GM12878 (cell line): ENCODE results near the gene R3HDM2.

Source experiments
- CBX5 ChIP-seq: sonication (generic); IDR thresholded peaks from 2 replicates; pipeline ENCODE4 v1.6.1; 2016; ENCODE audit warnings: low read depth, moderate library complexity, mild to moderate bottlenecking, inconsistent platforms
- HDAC2 ChIP-seq: fragments of 200-600 bp; sonication (generic); IDR thresholded peaks from 2 replicates; pipeline ENCODE4 v1.6.1; 2017
- HDGF ChIP-seq: fragments of 450-650 bp; IDR thresholded peaks from 2 replicates; pipeline ENCODE4 v1.6.1; 2016; ENCODE audit warnings: antibody characterized with exemption
- IKZF2 ChIP-seq, 2 experiments: fragments of 450-650 bp; IDR thresholded peaks; 2 replicates each; pipeline ENCODE4 v1.6.1; 2017; ENCODE audit warnings: mild to moderate bottlenecking in 2 of 2, moderate library complexity in 2 of 2
- JUNB ChIP-seq: IDR thresholded peaks from 2 replicates; pipeline ENCODE4 v1.6.1; 2016; ENCODE audit warnings: antibody characterized with exemption, mild to moderate bottlenecking
- KDM1A ChIP-seq: fragments of 200-600 bp; sonication (generic); IDR thresholded peaks from 2 replicates; pipeline ENCODE4 v1.6.1; 2016; ENCODE audit warnings: borderline replicate concordance
- POLR2AphosphoS5 ChIP-seq: IDR thresholded peaks from 2 replicates; pipeline ENCODE4 v1.6.1; 2011; ENCODE audit warnings: mild to moderate bottlenecking, low read length, inconsistent platforms
- RAD21 ChIP-seq: IDR thresholded peaks from 2 replicates; pipeline ENCODE4 v1.6.1; 2011; ENCODE audit warnings: mild to moderate bottlenecking, low read depth, low read length, moderate library complexity; ENCODE audit not compliant: insufficient read depth
- SMC3 ChIP-seq: IDR thresholded peaks from 2 replicates; pipeline ENCODE4 v1.6.1; 2011; ENCODE audit warnings: low read length, improper control_type of control experiment, borderline replicate concordance
- USF2 ChIP-seq: IDR thresholded peaks from 2 replicates; pipeline ENCODE4 v1.6.1; 2011; ENCODE audit warnings: low read depth, low read length, improper control_type of control experiment, borderline replicate concordance
- ZNF274 ChIP-seq: IDR thresholded peaks from one replicate; pipeline ENCODE4 v1.8.0; 2011; ENCODE audit not compliant: insufficient read length, insufficient read depth
- TF ChIP-seq, protein P1 (sequence below): IDR thresholded peaks from 2 replicates; pipeline ENCODE4 v1.6.1; 2012; ENCODE audit warnings: mild to moderate bottlenecking, low read depth, low read length
- TF ChIP-seq, protein P2 (sequence below): IDR thresholded peaks from 2 replicates; pipeline ENCODE4 v1.6.1; 2011; ENCODE audit warnings: low read depth, mild to moderate bottlenecking, low read length, moderate library complexity, borderline replicate concordance; ENCODE audit errors: extremely low read depth
- TF ChIP-seq, protein P3 (sequence below), 3 experiments: IDR thresholded peaks in 2 of 3; conservative IDR thresholded peaks in 1 of 3; 2 replicates each; pipeline ENCODE4 v1.5.1; 2011; ENCODE audit warnings: low read depth in 3 of 3, low read length in 3 of 3, mild to moderate bottlenecking in 3 of 3, control low read depth in 2 of 3, moderate library complexity in 2 of 3, inconsistent platforms in 1 of 3, mixed read lengths in 1 of 3; ENCODE audit not compliant: control insufficient read depth in 2 of 3, insufficient read depth in 1 of 3; ENCODE audit errors: extremely low read depth in 1 of 3

- TF ChIP-seq, protein P1, sequence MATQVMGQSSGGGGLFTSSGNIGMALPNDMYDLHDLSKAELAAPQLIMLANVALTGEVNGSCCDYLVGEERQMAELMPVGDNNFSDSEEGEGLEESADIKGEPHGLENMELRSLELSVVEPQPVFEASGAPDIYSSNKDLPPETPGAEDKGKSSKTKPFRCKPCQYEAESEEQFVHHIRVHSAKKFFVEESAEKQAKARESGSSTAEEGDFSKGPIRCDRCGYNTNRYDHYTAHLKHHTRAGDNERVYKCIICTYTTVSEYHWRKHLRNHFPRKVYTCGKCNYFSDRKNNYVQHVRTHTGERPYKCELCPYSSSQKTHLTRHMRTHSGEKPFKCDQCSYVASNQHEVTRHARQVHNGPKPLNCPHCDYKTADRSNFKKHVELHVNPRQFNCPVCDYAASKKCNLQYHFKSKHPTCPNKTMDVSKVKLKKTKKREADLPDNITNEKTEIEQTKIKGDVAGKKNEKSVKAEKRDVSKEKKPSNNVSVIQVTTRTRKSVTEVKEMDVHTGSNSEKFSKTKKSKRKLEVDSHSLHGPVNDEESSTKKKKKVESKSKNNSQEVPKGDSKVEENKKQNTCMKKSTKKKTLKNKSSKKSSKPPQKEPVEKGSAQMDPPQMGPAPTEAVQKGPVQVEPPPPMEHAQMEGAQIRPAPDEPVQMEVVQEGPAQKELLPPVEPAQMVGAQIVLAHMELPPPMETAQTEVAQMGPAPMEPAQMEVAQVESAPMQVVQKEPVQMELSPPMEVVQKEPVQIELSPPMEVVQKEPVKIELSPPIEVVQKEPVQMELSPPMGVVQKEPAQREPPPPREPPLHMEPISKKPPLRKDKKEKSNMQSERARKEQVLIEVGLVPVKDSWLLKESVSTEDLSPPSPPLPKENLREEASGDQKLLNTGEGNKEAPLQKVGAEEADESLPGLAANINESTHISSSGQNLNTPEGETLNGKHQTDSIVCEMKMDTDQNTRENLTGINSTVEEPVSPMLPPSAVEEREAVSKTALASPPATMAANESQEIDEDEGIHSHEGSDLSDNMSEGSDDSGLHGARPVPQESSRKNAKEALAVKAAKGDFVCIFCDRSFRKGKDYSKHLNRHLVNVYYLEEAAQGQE: no peak
- TF ChIP-seq, protein P2, sequence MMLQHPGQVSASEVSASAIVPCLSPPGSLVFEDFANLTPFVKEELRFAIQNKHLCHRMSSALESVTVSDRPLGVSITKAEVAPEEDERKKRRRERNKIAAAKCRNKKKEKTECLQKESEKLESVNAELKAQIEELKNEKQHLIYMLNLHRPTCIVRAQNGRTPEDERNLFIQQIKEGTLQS: no peak
- TF ChIP-seq HDGF: no peak
- TF ChIP-seq RAD21: no peak
- no peak for TF ChIP-seq KDM1A
- TF ChIP-seq USF2: no peak
- TF ChIP-seq, protein P3, sequence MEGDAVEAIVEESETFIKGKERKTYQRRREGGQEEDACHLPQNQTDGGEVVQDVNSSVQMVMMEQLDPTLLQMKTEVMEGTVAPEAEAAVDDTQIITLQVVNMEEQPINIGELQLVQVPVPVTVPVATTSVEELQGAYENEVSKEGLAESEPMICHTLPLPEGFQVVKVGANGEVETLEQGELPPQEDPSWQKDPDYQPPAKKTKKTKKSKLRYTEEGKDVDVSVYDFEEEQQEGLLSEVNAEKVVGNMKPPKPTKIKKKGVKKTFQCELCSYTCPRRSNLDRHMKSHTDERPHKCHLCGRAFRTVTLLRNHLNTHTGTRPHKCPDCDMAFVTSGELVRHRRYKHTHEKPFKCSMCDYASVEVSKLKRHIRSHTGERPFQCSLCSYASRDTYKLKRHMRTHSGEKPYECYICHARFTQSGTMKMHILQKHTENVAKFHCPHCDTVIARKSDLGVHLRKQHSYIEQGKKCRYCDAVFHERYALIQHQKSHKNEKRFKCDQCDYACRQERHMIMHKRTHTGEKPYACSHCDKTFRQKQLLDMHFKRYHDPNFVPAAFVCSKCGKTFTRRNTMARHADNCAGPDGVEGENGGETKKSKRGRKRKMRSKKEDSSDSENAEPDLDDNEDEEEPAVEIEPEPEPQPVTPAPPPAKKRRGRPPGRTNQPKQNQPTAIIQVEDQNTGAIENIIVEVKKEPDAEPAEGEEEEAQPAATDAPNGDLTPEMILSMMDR (IDR thresholded peaks at IDR 0.05 in 2 of 3, conservative IDR thresholded peaks at IDR 0.05 in 1 of 3; ENCODE audit: control insufficient read depth in 2 of 3, extremely low read depth in 1 of 3, insufficient read depth in 1 of 3, low read depth in 3 of 3, low read length in 3 of 3): no peak
- no peak for TF ChIP-seq ZNF274
- no peak for TF ChIP-seq CBX5
- no peak for TF ChIP-seq SMC3
- no peak for TF ChIP-seq IKZF2 (IDR thresholded peaks at IDR 0.05)
- TF ChIP-seq POLR2AphosphoS5: no peak
- TF ChIP-seq HDAC2: no peak
- no peak for TF ChIP-seq JUNB
Measured at GRCh38 chr12:57368349-57369095, 62.3 kb downstream of the R3HDM2 start.
